HepG2 (cell line): Measurements from ENCODE around the gene LOC128125822.
A peak's percentile ranks its signal among the peaks of the same experiment; 100 is the strongest.

Experiments
- AKAP8 ChIP-seq: sonication (generic); formaldehyde crosslinking; IDR thresholded peaks from 2 replicates; pipeline ENCODE4 v1.5.1; 2020; ENCODE audit warnings: mild to moderate bottlenecking, missing genetic modification reagents
- BHLHE40 ChIP-seq: IDR thresholded peaks from 2 replicates; pipeline ENCODE4 v1.6.1; 2011; ENCODE audit warnings: low read length, improper control_type of control experiment
- EHMT2 ChIP-seq: fragments of 200-600 bp; sonication (generic); IDR thresholded peaks from 2 replicates; pipeline ENCODE4 v1.7.0; 2017; ENCODE audit warnings: antibody characterized with exemption, low read depth, low read length, borderline replicate concordance
- KMT2B ChIP-seq: IDR thresholded peaks from 2 replicates; pipeline ENCODE4 v1.6.1; 2016; ENCODE audit warnings: missing genetic modification reagents, missing compliant biosample characterization
- MTA3 ChIP-seq: sonication (generic); formaldehyde crosslinking; IDR thresholded peaks from 2 replicates; pipeline ENCODE4 v1.4.0; 2020; ENCODE audit warnings: missing genetic modification reagents
- MXD4 ChIP-seq: IDR thresholded peaks from 2 replicates; pipeline ENCODE4 v1.6.1; 2016; ENCODE audit warnings: mild to moderate bottlenecking, missing biosample characterization, missing genetic modification reagents
- SATB2 ChIP-seq: sonication (generic); formaldehyde crosslinking; IDR thresholded peaks from 2 replicates; pipeline ENCODE4 v1.5.0; 2020; ENCODE audit warnings: missing genetic modification reagents
- SCMH1 ChIP-seq: sonication (generic); formaldehyde crosslinking; IDR thresholded peaks from 2 replicates; pipeline ENCODE4 v1.9.0; 2021; ENCODE audit warnings: missing genetic modification reagents, mild to moderate bottlenecking, borderline replicate concordance
- SKI ChIP-seq: fragments of 450-650 bp; IDR thresholded peaks from one replicate; pipeline ENCODE4 v1.6.1; 2018; ENCODE audit warnings: mild to moderate bottlenecking; ENCODE audit not compliant: partially characterized antibody
- THAP11 ChIP-seq: IDR thresholded peaks from 2 replicates; pipeline ENCODE4 v1.6.1; 2016; ENCODE audit warnings: missing biosample characterization, missing genetic modification reagents
- TSC22D2 ChIP-seq: sonication (generic); formaldehyde crosslinking; IDR thresholded peaks from 2 replicates; pipeline ENCODE4 v1.5.1; 2020; ENCODE audit warnings: missing genetic modification reagents, mild to moderate bottlenecking, borderline replicate concordance
- ZFP41 ChIP-seq: sonication (generic); formaldehyde crosslinking; IDR thresholded peaks from 2 replicates; pipeline ENCODE4 v1.4.0; 2020; ENCODE audit warnings: mild to moderate bottlenecking, missing genetic modification reagents, borderline replicate concordance
- ZNF10 ChIP-seq: sonication (generic); formaldehyde crosslinking; IDR thresholded peaks from 2 replicates; pipeline ENCODE4 v1.4.0; 2020; ENCODE audit warnings: mild to moderate bottlenecking, low read depth, missing genetic modification reagents, borderline replicate concordance
- ZNF207 ChIP-seq: fragments of 450-650 bp; IDR thresholded peaks from 2 replicates; pipeline ENCODE4 v1.6.1; 2016; ENCODE audit warnings: antibody characterized with exemption, borderline replicate concordance
- ZNF256 ChIP-seq: sonication (generic); formaldehyde crosslinking; conservative IDR thresholded peaks from 2 replicates; pipeline ENCODE4 v1.4.0; 2020; ENCODE audit warnings: missing genetic modification reagents
- ZNF431 ChIP-seq: sonication (generic); formaldehyde crosslinking; IDR thresholded peaks from 2 replicates; pipeline ENCODE4 v1.9.0; 2022; ENCODE audit warnings: missing genetic modification reagents, low read depth, mild to moderate bottlenecking, borderline replicate concordance
- ZNF552 ChIP-seq: sonication (generic); formaldehyde crosslinking; IDR thresholded peaks from 2 replicates; pipeline ENCODE4 v1.9.0; 2022; ENCODE audit warnings: missing genetic modification reagents, mild to moderate bottlenecking, borderline replicate concordance
- ZNF572 ChIP-seq: sonication (generic); formaldehyde crosslinking; IDR thresholded peaks from 2 replicates; pipeline ENCODE4 v1.5.1; 2020; ENCODE audit warnings: mild to moderate bottlenecking, missing genetic modification reagents
- ZNF615 ChIP-seq: sonication (generic); formaldehyde crosslinking; IDR thresholded peaks from 2 replicates; pipeline ENCODE4 v1.5.0; 2020; ENCODE audit warnings: mild to moderate bottlenecking, missing genetic modification reagents, borderline replicate concordance
- ZNF660 ChIP-seq: sonication (generic); formaldehyde crosslinking; IDR thresholded peaks from 2 replicates; pipeline ENCODE4 v1.5.1; 2020; ENCODE audit warnings: mild to moderate bottlenecking, low read depth, missing genetic modification reagents, borderline replicate concordance
- ZSCAN30 ChIP-seq: sonication (generic); formaldehyde crosslinking; IDR thresholded peaks from 2 replicates; pipeline ENCODE4 v1.5.0; 2020; ENCODE audit warnings: mild to moderate bottlenecking, missing genetic modification reagents
- TF ChIP-seq, protein P1 (sequence below): IDR thresholded peaks from 2 replicates; pipeline ENCODE4 v1.6.1; 2016; ENCODE audit warnings: missing genetic modification reagents, missing compliant biosample characterization
- TF ChIP-seq, protein P2 (sequence below): sonication (generic); formaldehyde crosslinking; IDR thresholded peaks from 2 replicates; pipeline ENCODE4 v1.5.0; 2020; ENCODE audit warnings: missing genetic modification reagents, mild to moderate bottlenecking, borderline replicate concordance
- TF ChIP-seq, protein P3 (sequence below): sonication (generic); formaldehyde crosslinking; IDR thresholded peaks from 2 replicates; pipeline ENCODE4 v1.5.0; 2020; ENCODE audit warnings: mild to moderate bottlenecking, missing genetic modification reagents, borderline replicate concordance
- TF ChIP-seq, protein P4 (sequence below): sonication (generic); formaldehyde crosslinking; IDR thresholded peaks from 2 replicates; pipeline ENCODE4 v1.8.0; 2023; ENCODE audit warnings: mild to moderate bottlenecking, missing genetic modification reagents

Gene LOC128125822

DNA sequence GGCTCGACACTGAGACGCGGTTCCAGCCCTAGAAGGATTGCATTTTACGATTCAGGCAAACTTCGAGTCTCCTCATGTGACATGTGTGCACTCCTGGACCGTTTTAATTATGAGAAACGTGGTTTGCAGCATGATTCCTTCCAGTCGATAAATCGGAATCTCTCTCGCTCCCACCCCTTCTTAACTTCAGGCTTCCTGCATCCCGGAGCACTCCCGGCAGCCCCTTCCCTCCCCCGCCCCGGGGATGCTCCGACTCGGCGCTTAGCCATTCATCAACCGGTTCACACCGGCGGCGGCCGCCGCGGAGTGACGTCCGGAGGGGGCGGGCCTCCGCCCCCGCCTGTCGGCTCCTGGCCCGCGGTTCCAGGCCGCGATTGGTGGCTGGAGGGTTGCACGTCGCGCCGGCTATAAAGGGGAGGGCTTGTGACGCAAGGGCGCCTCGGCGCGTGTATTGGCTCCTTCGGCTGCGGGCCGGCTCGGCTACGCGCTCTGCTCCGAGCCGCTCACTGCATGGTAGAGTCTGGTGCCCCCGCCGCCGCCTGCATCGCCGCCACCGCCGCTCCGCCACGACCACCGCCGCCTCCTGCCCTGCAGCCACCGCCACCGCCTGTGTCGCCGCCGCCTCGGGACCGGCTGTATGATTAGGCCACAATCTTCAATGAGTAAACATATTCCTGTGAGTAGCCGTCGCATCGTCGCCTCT lies at the start of gene LOC128125822, which contains the start of gene PTP4A1 (continued):
- TF ChIP-seq SCMH1 (CRISPR knock-in tag): no peak
- TF ChIP-seq ZNF615 (CRISPR knock-in tag): no peak
- TF ChIP-seq ZFP41 (CRISPR knock-in tag): peak; percentile 42; the same call in 1 of the 2 replicates
- no peak for TF ChIP-seq ZNF431
- TF ChIP-seq, protein P1, sequence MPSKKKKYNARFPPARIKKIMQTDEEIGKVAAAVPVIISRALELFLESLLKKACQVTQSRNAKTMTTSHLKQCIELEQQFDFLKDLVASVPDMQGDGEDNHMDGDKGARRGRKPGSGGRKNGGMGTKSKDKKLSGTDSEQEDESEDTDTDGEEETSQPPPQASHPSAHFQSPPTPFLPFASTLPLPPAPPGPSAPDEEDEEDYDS (CRISPR knock-in tag): peak; percentile 98
- peak; percentile 65 for TF ChIP-seq SKI
- TF ChIP-seq, protein P2, sequence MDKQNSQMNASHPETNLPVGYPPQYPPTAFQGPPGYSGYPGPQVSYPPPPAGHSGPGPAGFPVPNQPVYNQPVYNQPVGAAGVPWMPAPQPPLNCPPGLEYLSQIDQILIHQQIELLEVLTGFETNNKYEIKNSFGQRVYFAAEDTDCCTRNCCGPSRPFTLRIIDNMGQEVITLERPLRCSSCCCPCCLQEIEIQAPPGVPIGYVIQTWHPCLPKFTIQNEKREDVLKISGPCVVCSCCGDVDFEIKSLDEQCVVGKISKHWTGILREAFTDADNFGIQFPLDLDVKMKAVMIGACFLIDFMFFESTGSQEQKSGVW (CRISPR knock-in tag): no peak
- TF ChIP-seq ZNF552 (CRISPR knock-in tag): no peak
- no peak for TF ChIP-seq AKAP8 (CRISPR knock-in tag)
- no peak for TF ChIP-seq SATB2 (CRISPR knock-in tag)
- TF ChIP-seq MXD4 (CRISPR knock-in tag): peak; percentile 15; the same call in 1 of the 2 replicates
- TF ChIP-seq TSC22D2 (CRISPR knock-in tag): no peak; the same call in 1 of the 2 replicates
- no peak for TF ChIP-seq ZNF207
- TF ChIP-seq ZNF572 (CRISPR knock-in tag): no peak
- no peak for TF ChIP-seq ZSCAN30 (CRISPR knock-in tag)
- TF ChIP-seq MTA3: no peak
- no peak for TF ChIP-seq KMT2B (CRISPR knock-in tag)
- TF ChIP-seq, protein P3, sequence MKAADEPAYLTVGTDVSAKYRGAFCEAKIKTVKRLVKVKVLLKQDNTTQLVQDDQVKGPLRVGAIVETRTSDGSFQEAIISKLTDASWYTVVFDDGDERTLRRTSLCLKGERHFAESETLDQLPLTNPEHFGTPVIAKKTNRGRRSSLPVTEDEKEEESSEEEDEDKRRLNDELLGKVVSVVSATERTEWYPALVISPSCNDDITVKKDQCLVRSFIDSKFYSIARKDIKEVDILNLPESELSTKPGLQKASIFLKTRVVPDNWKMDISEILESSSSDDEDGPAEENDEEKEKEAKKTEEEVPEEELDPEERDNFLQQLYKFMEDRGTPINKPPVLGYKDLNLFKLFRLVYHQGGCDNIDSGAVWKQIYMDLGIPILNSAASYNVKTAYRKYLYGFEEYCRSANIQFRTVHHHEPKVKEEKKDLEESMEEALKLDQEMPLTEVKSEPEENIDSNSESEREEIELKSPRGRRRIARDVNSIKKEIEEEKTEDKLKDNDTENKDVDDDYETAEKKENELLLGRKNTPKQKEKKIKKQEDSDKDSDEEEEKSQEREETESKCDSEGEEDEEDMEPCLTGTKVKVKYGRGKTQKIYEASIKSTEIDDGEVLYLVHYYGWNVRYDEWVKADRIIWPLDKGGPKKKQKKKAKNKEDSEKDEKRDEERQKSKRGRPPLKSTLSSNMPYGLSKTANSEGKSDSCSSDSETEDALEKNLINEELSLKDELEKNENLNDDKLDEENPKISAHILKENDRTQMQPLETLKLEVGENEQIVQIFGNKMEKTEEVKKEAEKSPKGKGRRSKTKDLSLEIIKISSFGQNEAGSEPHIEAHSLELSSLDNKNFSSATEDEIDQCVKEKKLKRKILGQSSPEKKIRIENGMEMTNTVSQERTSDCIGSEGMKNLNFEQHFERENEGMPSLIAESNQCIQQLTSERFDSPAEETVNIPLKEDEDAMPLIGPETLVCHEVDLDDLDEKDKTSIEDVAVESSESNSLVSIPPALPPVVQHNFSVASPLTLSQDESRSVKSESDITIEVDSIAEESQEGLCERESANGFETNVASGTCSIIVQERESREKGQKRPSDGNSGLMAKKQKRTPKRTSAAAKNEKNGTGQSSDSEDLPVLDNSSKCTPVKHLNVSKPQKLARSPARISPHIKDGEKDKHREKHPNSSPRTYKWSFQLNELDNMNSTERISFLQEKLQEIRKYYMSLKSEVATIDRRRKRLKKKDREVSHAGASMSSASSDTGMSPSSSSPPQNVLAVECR (CRISPR knock-in tag): peak; percentile 83
- TF ChIP-seq, protein P4, sequence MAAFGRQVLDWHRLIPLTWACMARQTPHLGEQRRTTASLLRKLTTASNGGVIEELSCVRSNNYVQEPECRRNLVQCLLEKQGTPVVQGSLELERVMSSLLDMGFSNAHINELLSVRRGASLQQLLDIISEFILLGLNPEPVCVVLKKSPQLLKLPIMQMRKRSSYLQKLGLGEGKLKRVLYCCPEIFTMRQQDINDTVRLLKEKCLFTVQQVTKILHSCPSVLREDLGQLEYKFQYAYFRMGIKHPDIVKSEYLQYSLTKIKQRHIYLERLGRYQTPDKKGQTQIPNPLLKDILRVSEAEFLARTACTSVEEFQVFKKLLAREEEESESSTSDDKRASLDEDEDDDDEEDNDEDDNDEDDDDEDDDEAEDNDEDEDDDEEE (CRISPR knock-in tag): peak; percentile 69
- no peak for TF ChIP-seq EHMT2
- no peak for TF ChIP-seq ZNF256 (CRISPR knock-in tag)
- TF ChIP-seq ZNF10 (CRISPR knock-in tag): no peak
- peak; percentile 32 for TF ChIP-seq THAP11
- no peak for TF ChIP-seq ZNF660
- no peak for TF ChIP-seq BHLHE40
